Caco-2 (cell line): ENCODE measurements around the gene FBN2. TPM values are rescaled to one million over a fixed set of nuclear protein-coding genes. Genes with fewer than 3 reads are reported as not detected.

ENCODE experiments used
- BruUV-seq: library from RNA; stranded (reverse); fragments of 400-500 nt; replicated peaks from 2 replicates; lab custom pipeline; 2021; lab: Mats Ljungman, UMichigan
- CTCF ChIA-PET: fragments of 300-600 bp; sonication (Branson Sonifier 250); formaldehyde crosslinking; loops from one replicate; lab custom pipeline; 2022; ENCODE audit warnings: antibody characterized with exemption; lab: Charles Lee
- POLR2A ChIA-PET: fragments of 300-600 bp; sonication (Branson Sonifier 250); formaldehyde crosslinking; loops from one replicate; lab custom pipeline; 2022; ENCODE audit warnings: antibody characterized with exemption; lab: Charles Lee
- DNase-seq, 2 experiments: peaks; one replicate each; pipeline versions ENCODE4 v3.0.0 to v3.0.0-alpha.2; 2020 to 2022
- H3K27me3 ChIP-seq: replicated peaks from 2 replicates; pipeline ENCODE4 v1.6.0; 2011; ENCODE audit warnings: low read length; ENCODE audit not compliant: control insufficient read depth, insufficient read depth
- H3K36me3 ChIP-seq: 2 replicates; pipeline ENCODE4 v1.5.1; 2011; ENCODE audit warnings: low read length; ENCODE audit not compliant: control insufficient read depth, insufficient read depth
- H3K4me1 ChIP-seq: fragments of 250-450 bp; sonication (Bioruptor Pico); 2 replicates; pipeline ENCODE4 v1.5.1; 2020; ENCODE audit warnings: mild to moderate bottlenecking
- H3K4me3 ChIP-seq: 2 replicates; pipeline ENCODE4 v1.5.1; 2011; ENCODE audit warnings: low read depth, mild to moderate bottlenecking, control low read depth, low read length
- H3K9me3 ChIP-seq: fragments of 250-450 bp; sonication (Bioruptor Pico); 2 replicates; pipeline ENCODE4 v1.5.1; 2020; ENCODE audit warnings: mild to moderate bottlenecking, moderate library complexity
- H3K27ac Mint-ChIP-seq: one replicate; pipeline ENCODE4 v1.8.0; 2022; ENCODE audit warnings: mixed read lengths; ENCODE audit not compliant: unreplicated experiment
- H3K27me3 Mint-ChIP-seq: one replicate; pipeline ENCODE4 v1.8.0; 2022; ENCODE audit warnings: mixed read lengths; ENCODE audit not compliant: insufficient read depth, unreplicated experiment
- H3K36me3 Mint-ChIP-seq: one replicate; pipeline ENCODE4 v1.8.0; 2022; ENCODE audit warnings: mild to moderate bottlenecking, mixed read lengths; ENCODE audit not compliant: insufficient read depth, unreplicated experiment
- H3K4me1 Mint-ChIP-seq: one replicate; pipeline ENCODE4 v1.8.0; 2022; ENCODE audit warnings: low read depth, mixed read lengths; ENCODE audit not compliant: unreplicated experiment
- H3K4me3 Mint-ChIP-seq: one replicate; pipeline ENCODE4 v1.8.0; 2022; ENCODE audit warnings: mild to moderate bottlenecking, moderate library complexity, mixed read lengths; ENCODE audit not compliant: unreplicated experiment
- H3K9me3 Mint-ChIP-seq: one replicate; pipeline ENCODE4 v1.8.0; 2022; ENCODE audit warnings: mixed read lengths; ENCODE audit not compliant: unreplicated experiment
- CTCF ChIP-seq, 2 experiments: fragments of 200-600 bp in 1 of 2; IDR thresholded peaks; 1 replicate in 1 of 2; 2 replicates in 1 of 2; pipeline versions ENCODE4 v1.5.1 to v1.8.0; 2011 to 2022; ENCODE audit warnings: antibody characterized with exemption in 1 of 2, control low read depth in 1 of 2, inconsistent platforms in 1 of 2, low read depth in 1 of 2, low read length in 1 of 2, mild to moderate bottlenecking in 1 of 2, moderate library complexity in 1 of 2; ENCODE audit not compliant: insufficient read depth in 1 of 2, severe bottlenecking in 1 of 2, unreplicated experiment in 1 of 2
- intact Hi-C: fragments of 100-400 bp; cut with micrococcal nuclease; formaldehyde crosslinking; loops from one replicate; pipeline ENCODE4 v1.10.0; 2022; ENCODE audit not compliant: unreplicated experiment
- total RNA-seq: library from RNA; stranded (reverse); gene quantifications from 2 replicates; pipeline ENCODE4 v1.2.3, GENCODE V29; 2022

Gene FBN2
- total RNA-seq, 1 experiment from 2014 or later: 0.09 TPM

GRCh38 chr5:128498844-128499455 is 39.1 kb downstream of the FBN2 start:
- peaks cover 6% of the 10 kb centered on the region for H3K36me3 Mint-ChIP-seq
- H3K9me3 Mint-ChIP-seq: peaks cover 24% of the 10 kb centered on the region
- no peaks in the 10 kb centered on the region for H3K27me3 Mint-ChIP-seq
- H3K9me3 ChIP-seq: peaks cover 8% of the 10 kb centered on the region
- ChIA-PET CTCF (interaction anchor here (0.6 to 0.8 kb wide), 3 partner anchors 342 to 935 kb away, joined by 3 read pairs; partner anchors contain the start of gene ISOC1), POLR2A (no interaction called here)
- peak; percentile 51 to 64 for TF ChIP-seq CTCF (IDR thresholded peaks at IDR 0.05; ENCODE audit: insufficient read depth in 1 of 2, low read depth in 1 of 2, low read length in 1 of 2, severe bottlenecking in 1 of 2, unreplicated experiment in 1 of 2)
- no TSS peak for BruUV-seq
- no peaks in the 10 kb centered on the region for H3K4me1 ChIP-seq
- no peaks in the 10 kb centered on the region for H3K36me3 ChIP-seq
- no peaks in the 10 kb centered on the region for H3K27me3 ChIP-seq
- H3K27ac Mint-ChIP-seq: no peak overlapping the region
- intact Hi-C loops: loop anchor here (1.0 to 5.0 kb wide), 6 partner anchors 178 to 937 kb away; no protein-coding TSS in a partner anchor
- H3K4me1 Mint-ChIP-seq: no peaks in the 10 kb centered on the region
- DNase-seq: peak in 1 of 2 experiments; percentile 35
- no peak overlapping the region for H3K4me3 Mint-ChIP-seq
- no peak overlapping the region for H3K4me3 ChIP-seq

- Histone ChIP-seq H3K9me3 (no peaks in the 10 kb centered on the region; the same call in 1 of the 2 replicates), H3K27me3 (no peaks in the 10 kb centered on the region), H3K4me1 (no peaks in the 10 kb centered on the region), H3K4me3 (no peak overlapping the region), H3K36me3 (no peaks in the 10 kb centered on the region)
- peak; percentile 26 to 35 for TF ChIP-seq CTCF (IDR thresholded peaks at IDR 0.05; ENCODE audit: insufficient read depth in 1 of 2, low read depth in 1 of 2, low read length in 1 of 2, severe bottlenecking in 1 of 2, unreplicated experiment in 1 of 2)
- no TSS peak for BruUV-seq
- DNase-seq: no peak
- POLR2A ChIA-PET: no interaction called here
- no peaks in the 10 kb centered on the region for H3K4me1 Mint-ChIP-seq
- no peak overlapping the region for H3K4me3 Mint-ChIP-seq
- H3K27ac Mint-ChIP-seq: no peak overlapping the region
- no peaks in the 10 kb centered on the region for H3K27me3 Mint-ChIP-seq
- CTCF ChIA-PET: no interaction called here
- H3K36me3 Mint-ChIP-seq: no peaks in the 10 kb centered on the region
- intact Hi-C loops: loop anchor here (1.0 kb wide), 1 partner anchor 281 kb away; no protein-coding TSS in a partner anchor
- peaks cover 12% of the 10 kb centered on the region for H3K9me3 Mint-ChIP-seq
Observed at GRCh38 chr5:128494516-128494915, 43.5 kb downstream of the FBN2 start.

GRCh38 chr5:128493657-128494329 is 44.3 kb downstream of the FBN2 start:
- Mint-ChIP-seq H3K9me3 (peaks cover 12% of the 10 kb centered on the region), H3K4me3 (no peak overlapping the region), H3K4me1 (no peaks in the 10 kb centered on the region), H3K27ac (no peak overlapping the region), H3K36me3 (no peaks in the 10 kb centered on the region), H3K27me3 (no peaks in the 10 kb centered on the region)
- DNase-seq: no peak
- intact Hi-C loops: loop anchor here (1.0 kb wide), 1 partner anchor 280 kb away; no protein-coding TSS in a partner anchor
- no peaks in the 10 kb centered on the region for H3K4me1 ChIP-seq
- ChIA-PET CTCF (no interaction called here), POLR2A (no interaction called here)
- no peaks in the 10 kb centered on the region for H3K27me3 ChIP-seq
- H3K4me3 ChIP-seq: no peak overlapping the region
- no peaks in the 10 kb centered on the region; the same call in 1 of the 2 replicates for H3K9me3 ChIP-seq
- no peaks in the 10 kb centered on the region for H3K36me3 ChIP-seq
- no TSS peak for BruUV-seq
- TF ChIP-seq CTCF (IDR thresholded peaks at IDR 0.05; ENCODE audit: insufficient read depth in 1 of 2, low read depth in 1 of 2, low read length in 1 of 2, severe bottlenecking in 1 of 2, unreplicated experiment in 1 of 2): no peak
